CD4-positive, alpha-beta T cell treated with Interferon alpha-2 for 1 hour (primary cell): ENCODE measurements around the gene MAP2K6.

Experiments used
- DNase-seq, 2 donors: peaks; one replicate each; pipeline ENCODE4 v3.0.0-alpha.2; 2020 to 2022

The MAP2K6 gene

GRCh38 chr17:69588316-69588715, 173.8 kb downstream of the MAP2K6 start:
- DNase-seq = no peak

- no peak for DNase-seq
These were observed 174.3 kb downstream of the MAP2K6 start for GRCh38 chr17:69588827-69589239.

- no peak for DNase-seq
These were observed 176.2 kb downstream of the MAP2K6 start for GRCh38 chr17:69590671-69591070.

DNA sequence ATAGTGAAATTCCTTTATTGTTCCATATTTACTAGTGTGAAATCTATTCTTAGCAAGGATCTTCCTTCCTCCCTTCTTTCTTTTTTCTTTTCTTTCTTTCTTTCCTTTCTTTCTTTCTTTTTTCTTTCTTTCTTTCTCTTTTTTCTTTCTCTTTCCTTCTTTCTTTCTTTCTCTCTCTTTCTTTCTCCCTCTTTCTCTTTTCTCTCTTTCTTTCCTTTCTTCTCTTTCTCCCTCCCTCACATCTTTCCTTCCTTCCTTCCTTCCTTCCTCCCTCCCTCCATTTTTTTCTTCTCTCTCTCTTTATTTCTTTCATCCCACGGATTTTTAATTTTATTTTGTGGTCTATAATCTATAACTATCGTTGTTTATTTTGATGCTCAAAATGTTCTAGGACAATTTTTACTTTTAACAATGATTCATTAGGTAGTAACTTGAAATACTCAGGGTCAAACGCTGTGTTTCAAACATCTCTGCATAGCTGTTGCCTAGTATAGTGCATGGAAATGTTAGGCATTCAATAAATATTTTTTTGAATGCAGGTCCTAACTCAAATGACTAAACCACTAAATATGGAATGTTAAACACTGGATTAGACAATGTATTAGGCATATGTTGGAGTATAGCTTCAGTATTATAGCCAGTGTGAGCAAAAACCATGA, 178.3 kb downstream of the MAP2K6 start:
- no peak for DNase-seq

DNA sequence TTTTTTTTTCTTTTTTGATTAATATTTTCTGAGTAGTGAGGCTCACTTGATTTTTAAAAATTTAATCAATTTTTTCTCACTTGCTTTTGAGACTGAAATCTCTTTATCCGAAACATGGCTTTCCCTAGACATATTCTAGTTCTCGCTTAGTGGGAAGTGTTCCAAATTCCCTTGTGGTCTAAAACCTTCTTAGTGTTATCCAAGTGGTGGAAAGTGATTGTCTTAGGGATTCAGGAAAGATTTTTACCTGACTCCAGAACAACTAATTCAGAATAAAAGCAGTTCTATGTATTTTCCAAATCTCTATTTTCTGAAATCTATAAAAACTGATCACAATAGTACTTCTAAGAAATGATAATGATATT, 178.8 kb downstream of the MAP2K6 start:
- DNase-seq = no peak

- no peak for DNase-seq
These were observed 179.2 kb downstream of the MAP2K6 start for GRCh38 chr17:69593716-69594115.

GRCh38 chr17:69594641-69595040, 180.1 kb downstream of the MAP2K6 start:
- DNase-seq = no peak

GRCh38 chr17:69596141-69596540, 181.6 kb downstream of the MAP2K6 start:
- no peak for DNase-seq

- no peak for DNase-seq
These were observed 183.6 kb downstream of the MAP2K6 start for GRCh38 chr17:69597898-69598692.

DNA sequence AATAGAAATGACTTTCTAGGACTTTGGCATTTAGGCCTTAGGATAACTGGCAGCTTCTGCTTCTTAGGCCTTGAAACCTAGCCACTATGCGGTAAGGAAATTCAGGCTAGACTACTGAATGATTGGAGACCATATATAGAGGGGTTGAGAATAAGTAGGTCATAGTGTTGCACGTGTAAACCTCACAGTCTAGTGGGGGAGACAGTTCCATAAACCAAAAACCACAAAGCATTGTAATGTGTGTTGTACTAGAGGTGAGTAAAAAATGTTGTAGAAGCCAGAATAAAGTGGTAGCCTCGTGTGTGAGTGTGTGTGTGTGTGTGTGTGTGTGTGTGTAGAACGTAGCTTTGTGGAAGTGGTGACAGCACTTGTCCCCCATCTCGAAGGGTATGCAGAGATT, 188.5 kb downstream of the MAP2K6 start:
- DNase-seq = peak in 1 of 2 donors; percentile 4
